ENCODE results near the gene LRGUK.
A peak's percentile ranks its signal among the peaks of the same experiment; 100 is the strongest.
"Not testable (repeated sequence)": the region's sequence is repeated elsewhere in the genome, so short reads cannot be mapped to it uniquely, and the experiment has no call there.

Gene LRGUK

GRCh38 chr7:134126966-134127848, at the start of gene LRGUK:
LRGUK (plus strand) TSS chr7:134127340; CDS start chr7:134127368, 28 bp downstream.
- DNase-seq: peak; percentile 77

- not testable (repeated sequence) for DNase-seq
Measured at GRCh38 chr7:134077560-134077959, 49.6 kb upstream of the LRGUK start.

- DNase-seq: no peak
Measured at GRCh38 chr7:134078991-134079390, 48.1 kb upstream of the LRGUK start.

- no peak for DNase-seq
Measured at GRCh38 chr7:134081695-134082094, 45.4 kb upstream of the LRGUK start.

GRCh38 chr7:134083766-134084487, 43.2 kb upstream of the LRGUK start:
- peak; percentile 49 for DNase-seq

- DNase-seq: no peak
Measured at GRCh38 chr7:134084488-134085144, 42.5 kb upstream of the LRGUK start.

- DNase-seq: no peak
Measured at GRCh38 chr7:134085311-134085710, 41.8 kb upstream of the LRGUK start.

GRCh38 chr7:134086998-134087735, 40.0 kb upstream of the LRGUK start:
- no peak for DNase-seq

GRCh38 chr7:134088199-134088598, 38.9 kb upstream of the LRGUK start:
- no peak for DNase-seq

- no peak for DNase-seq
Measured at GRCh38 chr7:134089446-134089845, 37.7 kb upstream of the LRGUK start.

- DNase-seq: no peak
Measured at GRCh38 chr7:134098072-134098471, 29.1 kb upstream of the LRGUK start.

GRCh38 chr7:134101716-134102115, 25.4 kb upstream of the LRGUK start:
- DNase-seq: no peak

GRCh38 chr7:134104166-134104565, 23.0 kb upstream of the LRGUK start:
- no peak for DNase-seq

- no peak for DNase-seq
Measured at GRCh38 chr7:134105841-134106240, 21.3 kb upstream of the LRGUK start.

GRCh38 chr7:134108802-134109201, 18.3 kb upstream of the LRGUK start:
- DNase-seq: no peak

GRCh38 chr7:134113655-134114054, 13.5 kb upstream of the LRGUK start:
- DNase-seq: no peak

- no peak for DNase-seq
Measured at GRCh38 chr7:134114992-134115391, 12.1 kb upstream of the LRGUK start.

GRCh38 chr7:134120405-134120804, 6.7 kb upstream of the LRGUK start:
- DNase-seq: no peak

- DNase-seq: no peak
Measured at GRCh38 chr7:134121632-134122139, 5.5 kb upstream of the LRGUK start.

- DNase-seq: no peak
Measured at GRCh38 chr7:134122980-134123379, 4.2 kb upstream of the LRGUK start.

- no peak for DNase-seq
Measured at GRCh38 chr7:134126146-134126545, 994 bp upstream of the LRGUK start.

- DNase-seq: no peak
Measured at GRCh38 chr7:134126596-134126965, 559 bp upstream of the LRGUK start.

- DNase-seq: no peak
Measured at GRCh38 chr7:134128829-134129228, 1.7 kb downstream of the LRGUK start.
